Muscle layer of duodenum (tissue), 2 donors: ENCODE data around the gene CD5L.

Experiments
- H3K27ac ChIP-seq: one replicate; pipeline ENCODE4 v1.7.0; 2013; ENCODE audit warnings: mild to moderate bottlenecking, low read length
- H3K27me3 ChIP-seq: one replicate; pipeline ENCODE4 v1.7.0; 2013; ENCODE audit warnings: low read depth, mild to moderate bottlenecking, control low read depth, low read length
- H3K36me3 ChIP-seq, 2 donors: one replicate each; pipeline ENCODE4 v1.7.0; 2013; ENCODE audit warnings: low read length in 2 of 2, control low read depth in 1 of 2, mild to moderate bottlenecking in 1 of 2; ENCODE audit not compliant: insufficient read depth in 2 of 2, control insufficient read depth in 1 of 2
- H3K4me1 ChIP-seq, 2 donors: one replicate each; pipeline ENCODE4 v1.7.0; 2013; ENCODE audit warnings: low read length in 2 of 2, mild to moderate bottlenecking in 2 of 2, control low read depth in 1 of 2, moderate library complexity in 1 of 2; ENCODE audit not compliant: insufficient read depth in 2 of 2, control insufficient read depth in 1 of 2
- H3K4me3 ChIP-seq, 2 donors: one replicate each; pipeline ENCODE4 v1.7.0; 2013; ENCODE audit warnings: low read length in 2 of 2, low read depth in 1 of 2, mild to moderate bottlenecking in 1 of 2
- H3K9me3 ChIP-seq, 2 donors: one replicate each; pipeline ENCODE4 v1.7.0; 2013; ENCODE audit warnings: low read length in 2 of 2, control low read depth in 1 of 2, mild to moderate bottlenecking in 1 of 2; ENCODE audit not compliant: control insufficient read depth in 1 of 2
- donor health status: healthy.

The CD5L gene

DNA sequence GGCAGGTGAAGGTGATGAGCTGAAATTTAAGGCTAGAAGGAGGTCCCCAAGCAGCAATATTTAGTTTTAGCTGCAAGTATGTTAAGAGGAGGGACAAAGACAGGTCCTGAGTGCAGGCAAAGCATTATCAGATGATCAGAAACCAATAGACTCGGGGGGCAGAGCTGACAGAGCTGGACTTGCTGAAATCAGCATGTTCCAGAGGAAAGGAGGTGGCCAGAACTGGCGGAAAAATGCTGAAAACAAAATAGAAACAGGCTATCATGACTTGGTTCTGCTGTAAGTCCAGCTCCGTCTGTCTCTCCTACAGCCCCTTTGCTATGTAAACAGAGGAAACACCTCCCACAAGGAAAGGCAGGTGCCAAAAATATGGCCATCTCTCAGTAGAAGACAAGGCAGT lies at the start of gene CD5L:
Gene CD5L (minus strand): TSS at position 101 of the 400 bp plus-strand sequence. CDS start 107 bp downstream, outside the sequence.
- H3K27me3 ChIP-seq: no peaks in the 10 kb centered on the region
- no peaks in the 10 kb centered on the region for H3K9me3 ChIP-seq
- H3K4me3 ChIP-seq: no peak within 1 kb of the TSS

DNA sequence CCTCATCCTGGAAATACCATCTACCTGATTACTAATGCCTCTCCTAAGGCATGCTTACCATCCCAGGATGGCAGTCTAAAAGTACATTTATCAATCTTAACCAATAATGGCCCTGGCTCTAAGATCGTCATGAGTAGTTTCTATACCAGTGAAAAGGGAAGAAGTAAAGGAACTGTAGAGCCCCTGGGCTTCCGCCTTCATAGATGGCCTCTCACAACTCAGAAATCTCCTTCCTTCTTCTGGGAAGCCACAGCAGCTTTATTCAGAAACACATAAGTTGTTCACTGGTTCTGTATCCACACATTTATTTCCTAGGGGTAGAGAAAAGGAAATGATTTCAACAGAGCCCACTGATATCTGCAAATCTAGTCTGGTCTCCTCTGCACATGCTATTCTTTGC lies 41.0 kb upstream of the CD5L start:
- H3K9me3 ChIP-seq: no peaks in the 10 kb centered on the region
- no peaks in the 10 kb centered on the region for H3K4me1 ChIP-seq
- no peak overlapping the region for H3K4me3 ChIP-seq
- H3K36me3 ChIP-seq: no peaks in the 10 kb centered on the region
- no peak overlapping the region for H3K27ac ChIP-seq
- H3K27me3 ChIP-seq: no peaks in the 10 kb centered on the region

More for the DNA sequence above, at the start of gene CD5L:
- Histone ChIP-seq H3K36me3 (no peaks in the 10 kb centered on the region), H3K27ac (no peak within 1 kb of the TSS), H3K4me1 (no peaks in the 10 kb centered on the region)

DNA sequence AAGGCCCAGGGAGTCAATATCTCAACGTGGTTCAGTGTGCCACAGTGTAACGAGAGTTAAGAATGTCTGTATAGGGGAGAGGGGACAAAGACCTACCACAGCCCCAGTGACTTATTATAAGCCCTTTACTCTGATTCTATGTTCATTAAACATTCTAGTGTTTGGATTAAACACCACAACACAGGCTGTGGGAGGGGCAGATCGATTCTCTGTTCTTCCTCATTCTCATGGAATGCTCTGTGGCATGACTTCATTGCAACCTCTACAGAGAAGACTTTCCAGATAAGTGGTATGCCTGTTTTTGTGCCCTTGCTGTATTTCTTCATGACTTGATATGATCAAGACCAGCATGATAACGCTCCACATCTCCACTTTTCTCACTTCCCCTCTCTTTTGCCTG lies 39.0 kb upstream of the CD5L start:
- Histone ChIP-seq H3K36me3 (no peaks in the 10 kb centered on the region), H3K27me3 (no peaks in the 10 kb centered on the region), H3K27ac (no peak overlapping the region), H3K9me3 (no peaks in the 10 kb centered on the region), H3K4me1 (no peaks in the 10 kb centered on the region), H3K4me3 (no peak overlapping the region)

DNA sequence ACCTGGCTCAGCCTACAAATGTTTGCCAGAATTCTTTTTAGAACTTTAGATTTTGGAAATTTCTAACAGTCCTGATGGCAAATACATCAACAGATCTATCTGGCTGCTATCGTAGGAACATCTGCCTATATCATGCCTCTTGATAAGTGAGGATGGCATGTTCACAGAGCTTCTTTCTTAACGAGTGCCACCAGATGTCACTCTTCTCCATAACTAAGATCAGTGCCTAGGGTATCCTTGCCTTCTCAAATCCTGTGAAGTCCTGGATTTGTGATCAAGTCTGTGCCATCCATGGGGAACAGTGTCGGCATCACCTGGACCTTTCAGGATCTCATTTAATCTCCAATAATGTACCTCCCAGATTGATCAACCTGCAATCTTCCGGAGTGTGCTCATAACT lies 36.5 kb upstream of the CD5L start:
- Histone ChIP-seq H3K9me3 (no peaks in the 10 kb centered on the region), H3K36me3 (no peaks in the 10 kb centered on the region), H3K4me1 (no peaks in the 10 kb centered on the region), H3K27me3 (no peaks in the 10 kb centered on the region), H3K4me3 (no peak overlapping the region), H3K27ac (no peak overlapping the region)

DNA sequence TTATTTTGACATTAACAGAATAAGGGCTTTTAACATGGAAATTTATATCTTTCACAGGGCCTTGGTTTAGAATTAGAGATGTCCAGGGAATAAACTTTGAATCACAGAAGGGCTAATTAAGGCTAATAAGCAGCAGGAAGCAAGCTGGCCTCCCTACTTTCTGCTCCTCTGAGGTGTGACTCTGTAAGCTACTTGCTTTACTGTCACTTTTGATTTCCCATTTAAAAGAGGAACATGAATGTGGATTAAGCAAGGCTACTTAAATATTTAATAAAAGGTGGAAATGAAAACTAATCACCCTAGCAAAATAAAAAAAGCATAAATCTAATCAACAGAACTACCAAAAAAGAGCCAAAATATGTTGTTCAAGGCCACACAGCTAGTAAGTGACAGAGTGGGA lies 28.9 kb upstream of the CD5L start:
- H3K9me3 ChIP-seq: no peaks in the 10 kb centered on the region
- H3K4me1 ChIP-seq: no peaks in the 10 kb centered on the region
- no peak overlapping the region for H3K4me3 ChIP-seq
- no peak overlapping the region for H3K27ac ChIP-seq
- H3K36me3 ChIP-seq: no peaks in the 10 kb centered on the region
- peaks cover 4% of the 10 kb centered on the region for H3K27me3 ChIP-seq

DNA sequence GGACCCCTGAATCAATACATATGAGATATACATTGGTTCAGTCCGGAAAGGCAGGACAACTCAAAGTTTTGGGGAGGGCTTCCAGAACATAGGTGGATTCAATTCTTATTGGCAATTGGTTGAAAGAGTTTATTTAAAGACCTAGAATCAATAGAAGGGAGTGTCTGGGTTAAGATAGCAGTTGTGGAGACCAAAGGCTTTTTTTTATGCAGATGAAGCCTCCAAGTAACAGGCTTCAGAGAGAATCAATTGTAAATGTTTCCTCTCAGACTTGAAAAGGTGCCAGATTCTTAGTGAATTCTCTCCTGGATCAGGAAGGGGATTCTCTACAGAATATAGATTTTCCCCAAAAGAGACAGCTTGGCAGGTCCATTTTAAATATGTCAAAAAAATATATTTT lies 27.0 kb upstream of the CD5L start:
- Histone ChIP-seq H3K4me3 (no peak overlapping the region), H3K36me3 (no peaks in the 10 kb centered on the region), H3K4me1 (no peaks in the 10 kb centered on the region), H3K27me3 (peaks cover 4% of the 10 kb centered on the region), H3K27ac (no peak overlapping the region), H3K9me3 (no peaks in the 10 kb centered on the region)

DNA sequence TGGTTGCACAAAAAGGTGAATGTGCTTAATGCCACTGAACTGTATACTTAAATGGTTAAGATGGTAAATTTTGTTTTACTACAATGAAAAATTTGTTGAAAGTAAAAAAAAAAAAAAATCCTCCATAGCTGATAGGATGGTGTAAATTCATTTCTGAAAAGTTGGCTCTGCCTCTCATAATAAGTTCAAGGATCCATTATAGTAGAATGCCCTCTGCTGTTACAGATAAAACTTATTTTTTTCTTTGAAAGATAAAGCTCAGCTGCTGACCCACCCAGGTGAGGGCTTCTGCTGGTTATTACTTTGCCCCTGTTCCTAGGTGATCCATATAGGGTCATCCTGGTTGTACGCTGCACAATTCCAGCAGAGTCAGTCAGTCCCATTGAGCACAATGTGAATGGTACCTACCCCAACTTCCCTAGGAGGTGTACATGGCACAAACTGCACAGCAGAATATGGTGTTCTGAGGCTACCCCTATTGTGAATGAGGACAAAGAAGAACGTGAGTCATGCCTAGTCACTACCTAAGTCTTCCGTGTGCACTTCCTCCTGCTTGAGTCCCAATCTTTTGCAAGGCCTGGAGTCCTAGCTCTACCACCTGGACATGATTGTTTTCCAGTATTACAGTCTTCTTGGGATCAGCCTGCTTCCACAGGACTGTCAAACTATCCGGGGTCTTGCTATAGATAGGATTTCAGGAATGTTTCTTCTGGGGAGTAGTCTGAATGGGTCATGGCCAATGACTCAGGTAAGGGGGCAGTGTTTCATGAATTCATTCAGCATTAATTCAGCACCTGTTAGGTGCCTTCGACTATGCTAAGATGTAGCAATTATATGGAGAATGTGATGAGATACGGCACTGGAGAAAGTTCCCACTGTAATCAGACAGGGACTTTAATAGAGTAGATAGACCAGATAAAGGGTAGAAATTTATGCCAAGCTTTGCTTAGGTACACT lies 20.8 kb upstream of the CD5L start:
- Histone ChIP-seq H3K36me3 (no peaks in the 10 kb centered on the region), H3K4me1 (no peaks in the 10 kb centered on the region), H3K9me3 (no peaks in the 10 kb centered on the region), H3K4me3 (no peak overlapping the region), H3K27me3 (peaks cover 4% of the 10 kb centered on the region), H3K27ac (no peak overlapping the region)

GRCh38 chr1:157856538-157856937 lies 14.9 kb upstream of the CD5L start:
- Histone ChIP-seq H3K36me3 (no peaks in the 10 kb centered on the region), H3K9me3 (peaks cover 0 to 2% of the 10 kb centered on the region in 2 donors), H3K4me1 (no peaks in the 10 kb centered on the region), H3K4me3 (no peak overlapping the region), H3K27me3 (no peaks in the 10 kb centered on the region), H3K27ac (no peak overlapping the region)

DNA sequence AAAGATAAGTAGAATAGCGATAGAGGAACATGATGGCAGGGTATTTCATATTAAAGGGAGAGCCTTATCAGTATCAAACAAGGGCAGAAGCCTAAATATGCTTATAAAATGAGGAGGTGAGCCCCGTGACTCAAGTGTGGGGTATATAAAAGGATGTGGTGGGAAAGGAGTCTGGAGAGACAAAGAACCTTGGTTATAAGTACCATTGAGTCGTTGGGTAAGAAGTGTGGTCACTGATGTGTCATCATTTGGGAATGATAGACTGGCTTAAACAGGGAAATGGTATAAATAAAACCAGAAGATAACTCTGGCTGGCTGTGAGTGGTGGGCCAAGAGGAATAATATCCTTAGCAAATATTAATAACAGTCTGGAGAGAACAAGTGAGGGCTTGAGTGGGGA lies 10.9 kb upstream of the CD5L start:
- Histone ChIP-seq H3K4me1 (no peaks in the 10 kb centered on the region), H3K4me3 (no peak overlapping the region), H3K36me3 (no peaks in the 10 kb centered on the region), H3K27ac (no peak overlapping the region), H3K9me3 (peaks cover 0 to 2% of the 10 kb centered on the region in 2 donors), H3K27me3 (no peaks in the 10 kb centered on the region)

GRCh38 chr1:157849229-157849875 lies 7.7 kb upstream of the CD5L start:
- H3K27me3 ChIP-seq: no peaks in the 10 kb centered on the region
- no peak overlapping the region for H3K27ac ChIP-seq
- H3K36me3 ChIP-seq: no peaks in the 10 kb centered on the region
- H3K4me1 ChIP-seq: no peaks in the 10 kb centered on the region
- H3K4me3 ChIP-seq: no peak overlapping the region
- H3K9me3 ChIP-seq: no peaks in the 10 kb centered on the region

- Histone ChIP-seq H3K4me1 (no peaks in the 10 kb centered on the region), H3K36me3 (no peaks in the 10 kb centered on the region), H3K27ac (no peak overlapping the region), H3K27me3 (no peaks in the 10 kb centered on the region), H3K4me3 (no peak overlapping the region), H3K9me3 (no peaks in the 10 kb centered on the region)
Observed at GRCh38 chr1:157844089-157844830, 2.7 kb upstream of the CD5L start.
